GM21381 (cell line): ENCODE results near the gene C16orf95.

Experiments used
- ATAC-seq: cut with Tn5 transposase; IDR thresholded peaks from one replicate; pipeline ENCODE4 v1.9.1; 2021; ENCODE audit warnings: mild to moderate bottlenecking, moderate library complexity; ENCODE audit not compliant: unreplicated experiment

Gene C16orf95

GRCh38 chr16:87333581-87334331 lies 16.6 kb upstream of the C16orf95 start:
- no peak for ATAC-seq

DNA sequence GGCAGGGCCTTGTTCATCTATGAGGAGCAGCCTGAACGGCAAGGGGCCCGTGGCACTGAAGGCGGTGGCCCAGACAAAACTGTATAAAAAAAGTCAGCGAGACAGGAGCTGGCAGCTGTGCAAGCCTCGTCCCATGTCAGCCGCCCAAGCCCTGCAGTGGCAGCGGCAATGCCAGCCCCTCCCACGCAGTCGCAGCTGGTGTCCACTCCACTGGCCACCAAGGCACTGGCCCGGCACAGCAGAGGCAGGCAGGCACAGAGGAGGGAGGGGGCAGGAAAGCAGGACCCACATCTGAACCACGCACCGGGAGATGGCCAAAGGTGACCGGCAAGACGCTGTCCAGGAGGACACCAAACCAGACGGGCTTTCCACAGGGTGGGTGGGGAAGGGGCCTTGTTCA lies 15.9 kb upstream of the C16orf95 start:
- ATAC-seq, result no peak

DNA sequence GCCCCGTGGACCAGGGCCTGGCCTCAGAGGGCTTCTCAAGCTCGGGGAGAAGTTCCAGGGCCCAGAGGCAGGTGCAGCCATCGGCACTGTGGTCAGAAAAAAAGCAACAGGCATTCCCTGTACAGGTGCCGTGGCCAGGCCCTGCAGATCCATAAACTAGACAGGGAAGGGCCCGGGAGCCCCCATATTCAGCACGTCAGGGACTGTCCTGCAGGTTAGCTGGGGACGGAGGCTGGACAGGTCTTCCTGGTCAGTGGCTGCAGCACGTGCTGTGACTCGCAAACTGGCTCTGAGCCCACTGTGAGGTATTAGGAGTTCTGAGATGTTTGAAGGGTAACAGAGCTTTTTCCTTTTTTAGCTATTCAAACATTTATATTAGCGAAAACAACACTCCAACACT lies 15.0 kb upstream of the C16orf95 start:
- no peak for ATAC-seq

DNA sequence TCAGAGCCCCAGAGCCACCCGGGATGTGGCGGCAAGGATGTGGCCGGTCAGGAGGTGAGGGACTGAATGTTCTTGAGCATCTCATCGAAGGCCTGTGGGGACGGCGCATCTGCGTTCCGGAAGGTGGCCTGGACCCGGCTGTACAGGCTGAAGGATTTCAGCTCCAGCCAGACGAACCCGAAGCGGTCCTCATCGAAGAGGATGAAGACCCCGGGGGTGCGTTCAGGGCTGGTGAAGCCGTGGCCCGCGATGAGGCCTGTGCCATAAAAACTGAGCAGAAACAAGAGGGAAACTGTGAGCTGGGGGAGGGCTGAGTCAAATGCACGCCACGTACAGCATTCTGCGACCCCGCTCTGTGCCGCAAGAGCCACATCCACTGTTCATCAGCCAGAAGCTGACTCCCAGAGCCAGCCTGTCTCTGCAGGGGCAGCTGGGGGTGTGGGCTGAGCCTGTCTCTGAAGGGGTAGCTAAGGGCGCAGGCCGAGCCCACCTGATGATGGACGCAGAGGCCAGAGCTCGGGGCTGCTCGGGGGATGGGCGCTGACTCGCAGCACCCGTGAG lies 14.1 kb upstream of the C16orf95 start:
- no peak for ATAC-seq

- ATAC-seq, result no peak
Measured at GRCh38 chr16:87330646-87331045, 13.5 kb upstream of the C16orf95 start.

DNA sequence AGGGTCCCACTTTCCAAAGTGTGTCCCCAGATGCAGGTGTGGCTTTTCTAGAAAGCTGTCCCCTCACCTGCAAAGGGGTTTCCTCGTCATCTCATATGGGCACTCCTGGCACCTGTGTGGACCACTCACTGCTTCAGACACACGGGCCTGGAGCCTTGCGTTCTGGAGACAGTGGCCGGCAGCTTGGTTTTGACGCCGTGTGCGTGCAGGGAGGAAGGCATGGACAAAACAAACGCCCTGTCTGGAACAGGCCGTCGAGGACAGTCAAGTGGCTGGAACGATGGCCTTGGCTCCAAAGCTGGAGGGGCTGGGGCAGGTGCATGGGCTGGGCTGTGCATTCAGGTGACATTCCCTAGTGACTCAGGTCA lies 13.0 kb upstream of the C16orf95 start:
- no peak for ATAC-seq

DNA sequence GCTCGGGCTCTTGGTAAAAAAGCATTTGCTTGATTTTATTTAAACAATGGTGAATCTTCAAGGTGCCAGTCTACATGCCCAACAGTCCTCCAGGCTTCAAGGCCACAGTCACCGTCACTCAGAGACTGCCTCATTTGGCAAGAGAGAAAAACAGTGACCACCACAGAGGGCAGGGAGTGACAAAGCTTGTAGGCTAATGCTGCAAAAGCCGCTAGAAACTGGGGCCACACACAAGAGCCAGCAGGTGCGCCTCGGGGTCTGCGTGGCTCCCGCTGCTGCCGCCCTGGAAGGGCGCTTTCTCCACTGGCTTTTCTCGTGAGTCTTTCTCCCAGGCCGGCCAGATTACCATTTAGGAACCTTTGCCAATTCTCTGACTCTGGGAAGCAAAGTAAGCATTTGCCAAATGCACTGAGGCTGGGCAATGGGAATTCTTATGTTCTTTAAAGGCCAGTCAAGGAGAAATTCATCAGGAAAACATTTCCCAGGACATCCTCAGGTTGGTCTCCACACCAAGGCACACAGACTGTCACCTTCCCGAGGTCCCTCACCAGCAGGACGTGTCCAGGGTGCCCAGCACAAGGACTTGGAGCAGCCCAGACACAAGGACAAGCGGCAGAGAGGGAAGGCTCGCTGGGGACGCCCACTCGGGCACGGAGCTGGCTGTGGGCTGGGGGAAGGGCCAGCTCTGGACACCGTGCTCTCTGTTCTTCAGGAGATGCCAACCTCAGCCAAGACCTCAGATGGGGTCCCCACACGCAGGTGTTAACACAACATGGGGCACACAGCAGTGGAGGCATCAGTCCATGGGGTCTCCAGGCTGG lies 12.5 kb upstream of the C16orf95 start:
- no peak for ATAC-seq

DNA sequence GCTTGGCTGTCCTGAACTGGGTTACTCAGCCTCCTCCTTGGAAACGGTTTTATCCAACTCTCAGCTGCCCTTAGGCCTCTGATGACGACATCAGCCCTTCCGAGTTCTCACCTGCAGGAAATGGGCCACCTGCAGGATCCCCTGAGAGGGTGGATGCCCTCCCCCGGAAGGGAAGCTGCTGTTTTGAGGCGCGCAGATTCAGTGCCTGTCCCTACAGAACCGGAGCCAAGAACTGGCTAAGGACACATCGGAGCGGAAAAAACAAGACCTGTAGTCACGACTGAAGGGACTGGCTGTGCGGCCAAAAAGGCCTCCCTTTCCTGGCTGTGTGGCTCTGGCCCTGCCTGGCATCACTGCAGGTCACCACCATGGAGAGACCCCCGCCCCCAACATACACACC lies 11.7 kb upstream of the C16orf95 start:
- no peak for ATAC-seq

GRCh38 chr16:87327798-87328495 lies 10.8 kb upstream of the C16orf95 start:
- ATAC-seq, result no peak

DNA sequence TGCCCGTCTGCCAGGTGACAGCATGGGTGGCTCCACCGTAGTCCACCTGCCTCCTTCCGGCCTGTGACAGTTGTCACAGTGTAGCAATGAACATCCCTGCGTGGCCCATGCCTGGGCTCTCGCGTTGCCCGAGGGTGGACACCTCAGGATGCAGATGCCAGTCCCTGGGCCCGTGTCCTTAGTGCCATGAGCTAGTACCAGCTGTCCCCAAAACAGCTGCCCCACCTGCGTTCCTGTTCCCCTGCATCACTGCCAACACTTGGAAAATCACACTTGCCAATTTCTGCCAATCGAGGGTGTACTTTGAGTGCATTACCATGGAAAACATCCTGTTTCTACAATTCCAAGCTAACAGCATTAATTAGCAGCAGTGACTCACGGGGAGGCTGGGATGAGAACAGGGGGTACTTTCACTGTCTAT lies 9.0 kb upstream of the C16orf95 start:
- ATAC-seq, result no peak

DNA sequence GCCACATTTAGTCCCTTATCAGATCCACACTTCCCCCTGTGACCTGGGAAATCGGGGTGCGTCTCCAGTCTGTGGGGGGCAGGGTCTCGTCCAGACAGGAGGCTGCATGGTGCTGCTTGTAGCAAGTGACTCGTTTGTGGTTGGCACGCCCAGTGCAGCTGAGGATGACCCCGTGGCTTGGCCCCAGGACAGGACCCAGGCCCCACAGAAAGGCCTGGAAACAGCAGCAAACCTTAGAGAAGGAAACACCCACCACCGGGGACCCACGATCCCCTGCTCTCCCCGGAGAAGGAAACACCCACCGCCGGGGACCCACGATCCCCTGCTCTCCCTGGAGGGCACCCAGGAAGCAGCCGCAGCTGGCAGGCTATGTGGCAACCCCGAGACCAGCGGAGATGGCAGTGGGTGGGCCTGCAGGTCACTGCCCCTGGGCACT lies 8.2 kb upstream of the C16orf95 start:
- ATAC-seq, result no peak

DNA sequence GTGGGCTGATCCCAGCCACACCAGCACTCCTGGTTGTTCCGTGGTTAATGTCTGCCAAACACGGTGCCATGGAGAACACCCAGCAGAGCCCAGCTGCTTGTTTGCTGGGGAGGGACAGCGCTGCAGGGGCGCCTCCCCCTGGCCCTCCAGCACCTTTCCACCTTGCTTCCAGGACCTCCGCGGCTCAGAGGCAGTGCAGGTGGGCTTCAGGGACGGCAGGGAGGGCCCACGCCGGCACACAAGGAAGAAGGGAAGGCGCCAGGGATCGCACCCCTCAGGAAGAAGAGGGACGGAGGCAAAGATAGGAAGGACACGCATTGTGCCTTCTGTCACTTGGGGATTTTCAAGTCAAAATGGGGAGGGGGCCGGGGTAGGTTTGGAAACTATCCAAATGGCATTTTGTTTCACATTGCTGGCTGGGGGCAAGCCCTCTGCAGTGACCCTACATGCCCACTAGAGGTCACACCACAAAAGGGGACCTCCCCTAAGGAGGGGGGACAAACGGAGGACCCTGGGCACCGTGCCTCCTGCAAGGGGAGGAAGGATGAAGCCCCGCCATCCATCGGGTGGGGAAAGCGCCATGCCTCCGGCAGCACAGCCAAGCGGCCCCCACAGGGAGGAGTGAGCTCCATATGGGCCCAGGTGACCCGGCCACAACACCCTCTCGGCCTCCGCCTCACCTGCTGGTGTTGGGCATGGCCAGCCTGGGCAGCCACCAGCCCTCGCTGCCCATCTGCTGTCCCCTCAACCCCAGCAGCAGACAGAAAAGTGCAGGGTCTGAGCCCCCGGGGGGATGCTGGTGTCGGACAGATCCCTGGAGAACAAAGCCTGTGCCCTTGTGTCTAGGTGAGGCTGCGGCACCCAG lies 7.5 kb upstream of the C16orf95 start:
- no peak for ATAC-seq

DNA sequence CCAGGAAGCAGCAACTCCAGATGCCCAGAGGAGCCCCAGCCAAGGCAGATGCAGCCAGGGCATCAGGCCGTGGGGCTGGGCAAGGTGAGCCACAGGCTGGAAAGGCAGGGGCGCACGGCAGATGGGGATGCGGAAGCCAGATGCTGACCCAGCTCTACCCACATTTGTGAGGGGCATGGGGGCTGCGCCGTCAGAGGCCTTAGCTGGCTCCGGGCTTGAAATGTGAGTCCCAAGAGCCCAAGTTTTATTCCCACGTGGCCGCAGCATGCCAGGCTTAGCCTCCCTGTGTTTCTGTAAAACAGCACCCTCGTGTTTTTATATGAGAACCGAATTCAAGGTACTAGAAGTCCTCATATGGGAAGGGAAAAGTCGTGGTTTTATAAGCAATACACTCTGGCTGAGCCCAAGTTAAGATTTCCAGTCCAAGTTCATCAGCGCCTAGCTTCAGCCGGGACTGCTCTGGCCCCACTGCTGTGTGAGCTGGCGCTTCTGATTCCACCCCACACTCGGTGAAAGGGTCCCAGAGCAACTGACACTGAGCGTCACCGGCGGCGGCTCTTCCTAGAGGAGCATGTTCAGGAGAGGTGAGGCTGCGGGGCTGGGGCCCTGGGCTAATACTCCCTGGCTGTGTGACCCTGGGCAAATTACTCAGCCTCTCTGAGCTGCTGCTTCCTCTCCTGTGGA lies 6.7 kb upstream of the C16orf95 start:
- ATAC-seq, result no peak

GRCh38 chr16:87322833-87323726 lies 5.9 kb upstream of the C16orf95 start:
- ATAC-seq, result no peak

DNA sequence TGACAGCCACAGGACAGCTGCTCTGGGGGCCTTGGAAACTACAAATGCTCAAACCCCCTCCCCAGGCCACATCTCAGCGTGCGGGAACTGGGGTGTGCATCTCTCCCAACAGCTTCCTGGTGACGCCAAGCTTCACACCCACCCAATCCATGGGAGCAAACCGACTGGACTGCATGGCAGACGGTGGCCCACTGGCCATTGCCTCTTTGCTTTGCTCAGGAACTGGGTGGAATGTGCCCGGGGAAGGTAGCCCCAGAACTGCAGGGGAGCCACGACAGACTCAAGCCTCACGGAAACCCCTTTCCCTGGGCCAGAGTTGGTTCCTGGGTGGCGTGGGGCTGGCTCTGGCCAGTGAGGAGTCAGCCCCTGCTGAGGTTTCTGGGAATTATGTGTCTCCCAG lies 5.2 kb upstream of the C16orf95 start:
- ATAC-seq, result no peak

DNA sequence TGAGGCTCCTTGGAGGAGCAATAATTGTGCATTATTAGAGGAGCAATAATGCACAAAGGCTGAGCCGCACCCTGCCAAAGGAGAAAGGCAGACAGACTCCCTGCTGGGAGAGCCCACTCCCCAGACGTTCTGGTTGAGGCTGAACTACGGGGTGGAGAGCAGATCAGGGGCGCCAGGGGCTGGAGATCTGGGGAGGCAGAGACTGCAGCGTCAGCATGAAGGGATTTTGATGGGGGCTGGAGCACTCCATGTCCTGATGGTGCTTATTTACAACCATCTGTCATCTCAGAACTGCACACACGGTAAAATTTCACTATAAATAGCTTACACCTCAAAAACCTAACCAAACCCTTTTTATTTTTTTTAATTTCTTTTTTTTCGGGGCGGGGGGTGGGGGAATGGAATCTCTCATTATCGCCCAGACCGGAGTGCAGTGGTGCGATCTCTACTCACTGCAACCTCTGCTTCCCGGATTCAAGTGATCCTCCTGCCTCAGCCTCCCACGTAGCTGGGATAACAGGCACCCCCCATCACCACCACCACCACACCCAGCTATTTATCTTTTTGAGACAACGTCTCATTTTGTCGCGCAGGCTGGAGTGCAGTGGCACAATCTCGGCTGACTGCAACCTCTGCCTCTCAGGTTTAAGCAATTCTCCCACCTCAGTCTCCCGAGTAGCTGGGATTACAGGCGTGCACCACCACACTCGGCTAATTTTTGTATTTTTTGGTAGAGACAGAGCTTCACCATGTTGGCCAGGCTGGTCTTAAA lies 4.3 kb upstream of the C16orf95 start:
- no peak for ATAC-seq

DNA sequence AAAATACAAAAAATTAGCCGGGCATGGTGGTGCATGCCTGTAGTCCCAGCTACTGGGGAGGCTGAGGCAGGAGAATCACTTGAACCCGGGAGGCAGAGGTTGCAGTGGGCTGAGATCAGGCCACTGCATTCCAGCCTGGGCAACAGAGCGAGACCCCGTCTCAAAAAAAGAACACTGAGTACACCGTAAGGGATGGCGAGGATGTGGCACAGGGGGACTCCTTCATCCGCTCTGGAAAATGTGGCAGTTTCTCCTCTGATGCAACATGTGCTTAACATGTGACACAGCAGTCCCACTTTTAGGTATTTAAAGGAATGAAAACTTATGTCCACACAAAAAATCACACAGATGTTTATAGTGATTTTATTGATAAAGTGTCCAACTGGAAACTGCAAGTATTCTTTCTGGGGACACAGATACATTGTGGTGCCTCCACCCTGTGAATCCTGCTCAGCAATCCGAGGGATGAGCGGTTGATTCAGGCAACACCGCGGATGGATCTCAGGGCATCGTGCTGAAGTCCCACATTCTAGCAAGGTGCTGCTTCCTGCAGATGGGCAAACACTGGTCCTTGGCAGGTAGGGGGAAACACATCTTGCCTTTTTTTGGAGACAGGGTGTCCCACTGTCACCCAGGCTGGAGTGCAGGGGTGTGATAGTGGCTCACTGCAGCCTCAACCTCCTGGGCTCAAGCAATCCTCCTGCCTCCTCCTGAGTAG lies 3.5 kb upstream of the C16orf95 start:
- ATAC-seq, result no peak
